Activated naive CD4-positive, alpha-beta T cell treated with anti-CD3 and anti-CD28 coated beads, Interleukin-2, amount 50 U/mL, for 16 hours (primary cell): ENCODE measurements around the gene HIGD1C.
"Not testable (repeated sequence)": the region's sequence is repeated elsewhere in the genome, so short reads cannot be mapped to it uniquely, and the experiment has no call there.

Experiments used
- DNase-seq: peaks from one replicate; pipeline ENCODE4 v3.0.0-alpha.2; 2020

The HIGD1C gene

GRCh38 chr12:50952510-50952909, at the start of gene HIGD1C:
HIGD1C (plus strand) TSS chr12:50952544; CDS start chr12:50953999, 1,455 bp downstream.
- no peak for DNase-seq

- not testable (repeated sequence) for DNase-seq
Observed at GRCh38 chr12:50908479-50908878, 43.9 kb upstream of the HIGD1C start.

- DNase-seq: not testable (repeated sequence)
Observed at GRCh38 chr12:50912361-50912760, 40.0 kb upstream of the HIGD1C start.

DNA sequence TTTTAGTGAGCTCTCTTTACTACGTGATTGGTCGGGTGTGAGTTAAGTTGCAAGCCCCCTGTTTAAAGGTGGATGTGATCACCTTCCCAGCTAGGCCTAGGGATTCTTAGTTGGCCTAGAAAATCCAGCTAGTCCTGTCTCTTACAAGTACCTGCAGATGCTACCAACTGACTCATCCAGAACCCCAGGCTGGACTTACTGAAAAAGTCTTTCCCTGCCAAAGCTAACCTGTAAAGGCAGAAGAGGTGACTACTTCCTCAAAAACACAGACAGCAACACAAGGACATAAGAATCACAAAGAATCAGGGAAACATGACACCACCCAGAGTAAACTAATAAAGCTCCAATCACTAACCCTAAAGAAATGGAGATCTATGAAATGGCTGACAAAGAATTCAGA, 39.1 kb upstream of the HIGD1C start:
- DNase-seq: no peak

DNA sequence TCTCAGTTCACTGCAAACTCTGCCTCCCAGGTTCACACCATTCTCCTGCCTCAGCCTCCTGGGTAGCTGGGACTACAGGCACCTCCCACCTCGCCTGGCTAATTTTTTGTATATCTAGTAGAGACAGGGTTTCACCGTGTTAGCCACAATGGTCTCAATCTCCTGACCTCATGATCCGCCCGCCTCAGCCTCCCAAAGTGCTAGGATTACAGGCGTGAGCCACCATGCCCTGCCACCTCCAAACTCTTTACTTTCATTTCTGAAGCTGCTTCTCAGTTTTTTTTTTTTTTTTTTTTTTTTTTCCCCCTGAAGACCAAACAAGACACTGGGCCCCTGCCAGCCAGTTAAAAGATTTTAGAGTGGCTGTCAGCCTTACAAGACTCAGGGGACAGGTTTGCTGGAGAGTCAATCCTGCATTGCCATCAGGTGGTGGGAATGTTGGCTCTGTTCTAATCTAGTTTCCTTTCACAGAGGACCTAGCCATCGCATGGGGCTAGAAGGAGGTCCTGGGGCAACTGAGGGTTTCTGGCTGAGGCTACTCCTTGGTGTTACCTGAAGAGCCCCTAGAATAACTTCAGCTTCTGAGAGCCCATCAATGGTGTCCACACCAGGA, 37.4 kb upstream of the HIGD1C start:
- DNase-seq: no peak

DNA sequence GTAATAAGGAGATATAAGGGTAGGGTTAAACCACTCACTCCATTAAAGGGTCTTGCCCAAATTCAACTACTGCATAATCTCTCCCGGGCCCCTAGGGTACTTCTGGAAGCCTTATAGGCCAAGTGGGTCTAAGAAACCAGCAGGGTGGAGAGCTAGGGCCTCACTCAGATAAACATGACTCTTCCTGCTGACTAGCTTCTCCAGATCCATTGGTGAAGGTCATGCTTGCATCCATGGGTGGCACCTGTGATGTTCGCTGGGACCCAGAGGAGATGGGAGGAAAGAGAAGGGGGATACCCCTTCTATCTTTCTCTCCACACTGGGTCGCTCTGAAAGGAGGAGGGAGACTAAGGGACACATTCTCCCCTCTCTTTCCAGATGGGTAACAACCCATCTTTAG, 36.1 kb upstream of the HIGD1C start:
- no peak for DNase-seq

DNA sequence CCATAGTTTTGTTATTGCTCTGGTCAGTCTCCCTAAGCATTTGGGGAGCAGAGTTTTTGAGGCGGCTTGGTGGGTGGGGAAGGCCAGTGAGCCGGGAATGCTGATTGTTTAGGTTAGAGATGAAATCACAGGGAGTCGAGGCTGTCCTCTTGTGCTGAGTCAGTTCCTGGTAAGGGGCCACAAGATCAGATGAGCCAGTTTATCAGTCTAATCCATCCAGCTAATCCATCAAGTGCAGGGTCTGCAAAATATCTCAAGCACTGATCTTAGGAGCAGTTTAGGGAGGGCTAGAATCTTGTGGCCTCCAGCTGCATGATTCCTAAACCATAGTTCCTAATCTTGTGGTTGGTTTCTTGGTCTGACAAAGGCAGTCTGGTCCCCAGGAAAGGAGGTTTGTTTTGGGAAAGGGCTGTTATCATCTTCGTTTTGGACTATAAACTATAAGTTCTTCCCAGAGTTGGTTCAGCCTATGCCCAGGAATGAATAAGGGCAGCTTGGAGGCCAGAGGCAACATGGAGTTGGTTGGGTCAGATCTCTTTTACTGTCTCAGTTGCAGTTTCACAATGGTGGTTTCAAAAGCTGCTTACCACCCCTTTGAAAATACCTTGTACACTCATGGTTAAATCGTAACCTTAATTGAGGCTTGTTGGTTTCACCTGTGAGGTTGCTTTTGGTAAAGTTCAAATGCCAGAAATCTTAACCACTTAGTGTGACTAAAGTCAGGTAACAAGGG, 33.6 kb upstream of the HIGD1C start:
- DNase-seq: no peak

- no peak for DNase-seq
Observed at GRCh38 chr12:50922820-50923219, 29.5 kb upstream of the HIGD1C start.

- DNase-seq: no peak
Observed at GRCh38 chr12:50923361-50924130, 28.8 kb upstream of the HIGD1C start.

DNA sequence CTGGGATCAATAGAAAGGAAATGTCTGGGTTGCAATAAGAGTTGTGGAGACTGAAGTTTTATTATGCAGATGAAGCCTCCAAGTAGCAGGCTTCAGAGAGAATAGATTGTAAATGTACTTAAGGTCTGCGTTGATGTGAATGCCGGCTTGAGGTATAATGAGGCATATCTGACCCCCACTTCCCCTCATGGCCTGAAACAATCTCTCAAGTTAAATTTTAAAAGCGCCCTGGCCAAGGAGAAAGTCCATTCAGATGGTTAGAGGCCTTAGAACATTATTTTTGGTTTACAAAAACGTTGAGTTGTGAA, 28.3 kb upstream of the HIGD1C start:
- DNase-seq: no peak

DNA sequence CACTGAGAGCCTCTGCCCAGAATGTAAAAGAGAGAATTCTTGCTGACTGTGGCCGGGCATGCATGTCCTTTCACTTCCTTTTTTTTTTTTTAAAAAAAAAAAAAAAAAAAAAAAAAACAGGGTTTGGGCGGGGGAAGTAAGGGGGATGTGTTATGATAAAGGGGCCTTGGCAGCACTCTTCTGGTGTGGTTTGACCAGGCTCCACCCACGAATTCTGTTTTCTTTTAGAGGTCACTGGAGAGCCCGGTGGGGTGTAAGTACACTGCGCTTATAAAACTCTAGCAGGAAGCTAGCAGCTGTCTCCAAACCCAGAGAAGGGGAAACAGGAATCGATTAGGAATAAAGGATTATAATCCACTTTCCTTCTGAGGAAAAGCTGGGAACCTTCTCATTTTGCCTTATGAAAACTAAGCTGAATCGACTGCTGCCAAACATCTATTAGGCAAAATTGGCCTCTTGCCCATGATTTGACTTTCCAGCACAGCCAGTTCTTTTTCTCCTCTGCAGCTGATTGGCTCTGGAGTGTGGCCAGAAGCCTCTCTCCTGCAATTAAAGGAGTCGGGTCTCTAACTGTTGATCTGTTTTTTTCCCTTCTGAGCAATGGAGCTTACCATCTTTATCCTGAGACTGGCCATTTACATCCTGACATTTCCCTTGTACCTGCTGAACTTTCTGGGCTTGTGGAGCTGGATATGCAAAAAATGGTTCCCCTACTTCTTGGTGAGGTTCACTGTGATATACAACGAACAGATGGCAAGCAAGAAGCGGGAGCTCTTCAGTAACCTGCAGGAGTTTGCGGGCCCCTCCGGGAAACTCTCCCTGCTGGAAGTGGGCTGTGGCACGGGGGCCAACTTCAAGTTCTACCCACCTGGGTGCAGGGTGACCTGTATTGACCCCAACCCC, 27.7 kb upstream of the HIGD1C start:
- no peak for DNase-seq

- DNase-seq: no peak
Observed at GRCh38 chr12:50925342-50925651, 27.0 kb upstream of the HIGD1C start.

GRCh38 chr12:50925920-50926319, 26.4 kb upstream of the HIGD1C start:
- no peak for DNase-seq

- DNase-seq: no peak
Observed at GRCh38 chr12:50926415-50926814, 25.9 kb upstream of the HIGD1C start.

GRCh38 chr12:50926932-50927331, 25.4 kb upstream of the HIGD1C start:
- not testable (repeated sequence) for DNase-seq

GRCh38 chr12:50927356-50927755, 25.0 kb upstream of the HIGD1C start:
- DNase-seq: no peak

- DNase-seq: no peak
Observed at GRCh38 chr12:50927766-50928224, 24.5 kb upstream of the HIGD1C start.

DNA sequence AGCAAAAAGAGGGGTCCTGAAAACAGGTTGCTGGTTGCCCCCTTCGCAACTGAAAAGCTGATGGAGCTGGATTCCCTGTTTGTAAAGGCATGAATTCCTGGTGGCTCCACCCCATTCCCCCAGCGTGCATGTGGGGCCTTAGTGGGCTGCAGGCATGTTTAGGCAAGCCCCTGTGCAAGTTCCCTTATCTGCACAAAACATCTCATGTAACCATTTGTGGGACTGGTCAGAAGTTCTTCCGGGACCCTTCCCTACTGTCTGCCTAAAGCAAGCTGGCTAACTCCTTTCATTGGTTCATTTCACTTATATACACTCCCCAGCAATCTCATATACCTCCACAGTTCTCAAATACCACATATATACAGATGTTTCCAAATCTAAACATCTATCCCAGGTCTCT, 24.0 kb upstream of the HIGD1C start:
- DNase-seq: no peak

- no peak for DNase-seq
Observed at GRCh38 chr12:50929831-50930230, 22.5 kb upstream of the HIGD1C start.

GRCh38 chr12:50930477-50930876, 21.9 kb upstream of the HIGD1C start:
- not testable (repeated sequence) for DNase-seq

DNA sequence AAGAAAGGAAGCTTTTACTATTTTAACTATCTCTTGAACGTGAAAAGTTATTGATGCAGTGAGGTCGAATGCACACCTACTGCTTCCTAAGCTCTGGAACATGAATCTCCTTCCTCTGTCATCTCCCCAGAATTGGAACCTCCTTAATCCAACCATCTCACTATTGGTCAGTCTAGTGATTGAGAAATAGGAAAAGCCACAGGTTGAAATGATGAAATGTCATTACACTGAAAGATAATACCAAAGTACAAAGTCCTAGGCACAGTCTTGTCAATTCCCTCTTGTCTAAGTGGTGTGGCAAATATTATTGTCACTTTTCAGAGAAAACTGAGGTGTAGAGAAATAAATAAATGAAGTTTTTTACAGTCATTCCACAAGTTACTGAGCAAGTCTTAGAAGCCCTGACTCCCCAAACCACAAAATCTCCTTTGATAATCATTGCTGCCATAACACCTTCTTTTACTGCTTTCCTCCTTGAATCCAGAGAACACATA, 19.5 kb upstream of the HIGD1C start:
- DNase-seq: no peak

DNA sequence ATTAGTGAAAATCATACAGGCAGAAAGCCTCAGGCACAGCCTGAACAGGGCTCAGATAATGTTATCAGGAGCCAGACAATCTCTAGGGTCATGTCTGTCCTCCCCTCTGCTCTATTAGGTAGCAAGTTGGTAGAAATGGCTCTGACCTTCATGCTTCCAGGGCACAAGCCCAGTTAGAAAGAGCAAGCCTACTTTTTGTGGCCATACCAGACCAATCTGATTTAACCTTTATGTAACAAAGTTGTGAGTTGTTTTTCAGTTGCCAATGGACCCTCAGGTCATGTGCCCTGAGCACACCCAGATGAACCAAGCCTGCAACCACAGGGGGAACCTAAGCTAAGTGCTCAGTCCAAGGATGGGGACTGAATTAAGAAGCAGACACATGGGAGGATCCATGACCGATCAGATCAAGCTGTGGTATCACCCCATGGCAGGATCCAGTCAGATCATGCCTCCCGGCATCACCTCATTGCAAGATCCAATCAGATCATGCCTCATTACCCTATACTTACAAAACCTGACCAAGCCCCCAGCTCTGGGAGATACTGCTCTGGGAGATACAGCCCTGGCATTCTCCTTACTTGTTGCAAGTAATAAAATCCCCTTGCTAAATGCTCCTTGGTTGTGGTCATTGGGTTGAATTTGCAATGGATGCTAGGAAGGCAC, 18.8 kb upstream of the HIGD1C start:
- DNase-seq: no peak
